PC-3 (cell line): ENCODE measurements around the gene C1orf198.

Experiments used
- CTCF ChIP-seq: fragments of 300-600 bp; sonication (generic); conservative IDR thresholded peaks from 2 replicates; pipeline ENCODE4 v1.5.1; 2017; ENCODE audit warnings: antibody characterized with exemption, low read depth, mild to moderate bottlenecking, low read length
- EZH2 ChIP-seq: fragments of 300-600 bp; sonication (generic); IDR thresholded peaks from one replicate; pipeline ENCODE4 v1.6.1; 2017; ENCODE audit warnings: antibody characterized with exemption, mild to moderate bottlenecking, low read length; ENCODE audit not compliant: unreplicated experiment
- EZH2phosphoT487 ChIP-seq: fragments of 300-600 bp; sonication (generic); IDR thresholded peaks from 2 replicates; pipeline ENCODE4 v1.6.1; 2018; ENCODE audit warnings: mild to moderate bottlenecking, antibody characterized with exemption, low read length, borderline replicate concordance

- TF ChIP-seq EZH2, result no peak
- no peak for TF ChIP-seq EZH2phosphoT487
- TF ChIP-seq CTCF, result no peak
Measured at GRCh38 chr1:230896779-230897178, 28.5 kb upstream of the C1orf198 start.
